ENCODE results near the gene LUM. TPM values are rescaled to one million over a fixed set of nuclear protein-coding genes. Genes with fewer than 3 reads are reported as not detected.

The LUM gene
- total RNA-seq, 1 donor from 2014 or later, result not detected

Other genes with a start within 250 kb of the LUM start
- gene CCER1, start 156.3 kb downstream of the LUM start, total RNA-seq, result not detected in 2 replicates
- not detected in 2 replicates for gene EPYC, start 106.5 kb downstream of the LUM start, total RNA-seq
- gene KERA, start 53.5 kb downstream of the LUM start, total RNA-seq, result not detected in 2 replicates
- not detected in 2 replicates for gene DCN, start 71.3 kb upstream of the LUM start, total RNA-seq